ENCODE data around the gene SRPX2.

The SRPX2 gene

DNA sequence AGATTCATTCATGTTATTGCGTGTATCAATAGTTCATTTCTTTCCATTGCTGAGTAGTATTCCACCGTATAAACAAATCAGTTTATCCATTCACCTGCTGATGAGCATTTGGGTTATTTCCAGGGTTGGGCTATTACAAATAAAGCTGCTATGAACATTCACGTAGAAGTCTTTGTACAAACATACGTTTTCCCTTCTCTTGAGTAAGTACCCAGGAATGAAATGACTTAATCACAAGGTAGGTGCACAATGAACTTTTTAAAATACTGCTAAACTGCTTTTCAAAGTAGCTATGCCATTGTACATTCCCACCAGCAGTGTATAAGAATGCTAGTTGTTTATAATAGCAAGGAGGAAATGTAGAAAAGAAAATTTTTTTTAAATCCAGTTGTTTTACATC, 52.0 kb downstream of the SRPX2 start:
- no peak overlapping the region for H3K9ac ChIP-seq (ENCODE audit: low read length)
- no peaks in the 10 kb centered on the region for H3K79me2 ChIP-seq (ENCODE audit: low read length)
- no peak for DNase-seq
- no peaks in the 10 kb centered on the region for H3K27me3 ChIP-seq (replicated peaks; ENCODE audit: insufficient read depth, low read length)
- no peaks in the 10 kb centered on the region for H3K9me2 ChIP-seq (replicated peaks; ENCODE audit: insufficient read depth, low read length)
- no peak overlapping the region for H3K27ac ChIP-seq (ENCODE audit: low read length)
- TF ChIP-seq, protein P1, sequence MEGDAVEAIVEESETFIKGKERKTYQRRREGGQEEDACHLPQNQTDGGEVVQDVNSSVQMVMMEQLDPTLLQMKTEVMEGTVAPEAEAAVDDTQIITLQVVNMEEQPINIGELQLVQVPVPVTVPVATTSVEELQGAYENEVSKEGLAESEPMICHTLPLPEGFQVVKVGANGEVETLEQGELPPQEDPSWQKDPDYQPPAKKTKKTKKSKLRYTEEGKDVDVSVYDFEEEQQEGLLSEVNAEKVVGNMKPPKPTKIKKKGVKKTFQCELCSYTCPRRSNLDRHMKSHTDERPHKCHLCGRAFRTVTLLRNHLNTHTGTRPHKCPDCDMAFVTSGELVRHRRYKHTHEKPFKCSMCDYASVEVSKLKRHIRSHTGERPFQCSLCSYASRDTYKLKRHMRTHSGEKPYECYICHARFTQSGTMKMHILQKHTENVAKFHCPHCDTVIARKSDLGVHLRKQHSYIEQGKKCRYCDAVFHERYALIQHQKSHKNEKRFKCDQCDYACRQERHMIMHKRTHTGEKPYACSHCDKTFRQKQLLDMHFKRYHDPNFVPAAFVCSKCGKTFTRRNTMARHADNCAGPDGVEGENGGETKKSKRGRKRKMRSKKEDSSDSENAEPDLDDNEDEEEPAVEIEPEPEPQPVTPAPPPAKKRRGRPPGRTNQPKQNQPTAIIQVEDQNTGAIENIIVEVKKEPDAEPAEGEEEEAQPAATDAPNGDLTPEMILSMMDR (IDR thresholded peaks at IDR 0.05; ENCODE audit: low read length) = no peak
- TF ChIP-seq EZH2 (optimal IDR thresholded peaks at IDR 0.05; ENCODE audit: low read depth, low read length) = no peak
- no peak for TF ChIP-seq EZH2phosphoT487 (IDR thresholded peaks at IDR 0.05; ENCODE audit: low read length)
- no peak overlapping the region for H3K4me2 ChIP-seq (ENCODE audit: low read depth, low read length)
- no peaks in the 10 kb centered on the region for H3K9me3 ChIP-seq (replicated peaks; ENCODE audit: insufficient read depth, low read length)
- H3K4me1 ChIP-seq (ENCODE audit: low read length) = no peaks in the 10 kb centered on the region
- H2AFZ ChIP-seq (ENCODE audit: low read length) = no peak overlapping the region
- H3F3A ChIP-seq (ENCODE audit: insufficient read depth, low read length) = no peaks in the 10 kb centered on the region
- no peaks in the 10 kb centered on the region for H4K20me1 ChIP-seq (ENCODE audit: insufficient read depth, low read length)
- H3K36me3 ChIP-seq (replicated peaks; ENCODE audit: insufficient read depth, low read length) = no peaks in the 10 kb centered on the region
- H3K4me3 ChIP-seq (ENCODE audit: low read length) = no peak overlapping the region

DNA sequence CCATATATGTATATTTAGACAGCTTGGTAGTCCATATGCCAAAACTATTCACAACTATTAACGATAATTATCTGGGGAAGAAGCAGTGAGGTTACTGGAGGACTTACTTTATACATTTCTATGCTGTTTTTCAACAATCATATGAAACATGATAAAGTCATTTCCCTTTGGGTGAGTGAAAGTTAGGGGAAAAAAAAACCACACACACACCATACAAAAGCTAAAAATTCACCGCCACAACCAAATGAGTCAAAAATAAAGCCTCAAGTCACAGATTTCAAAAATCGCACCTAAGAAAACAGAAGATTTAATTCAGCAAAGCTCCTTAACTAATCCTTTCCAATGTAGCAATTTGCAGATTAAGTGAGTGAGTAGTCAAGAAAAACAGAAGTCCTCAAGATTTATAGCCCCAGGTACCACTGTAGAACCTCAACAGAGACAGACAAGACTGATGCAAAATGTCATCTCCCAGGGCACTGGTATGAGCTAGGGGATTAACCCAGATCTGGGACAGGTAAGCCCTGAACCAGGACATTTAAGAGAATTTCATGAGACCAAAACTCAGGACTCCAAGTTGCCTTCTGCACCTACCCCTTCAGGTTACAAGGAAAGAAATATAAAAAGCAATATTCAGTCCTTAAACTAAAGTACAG, 52.8 kb downstream of the SRPX2 start:
- TF ChIP-seq EZH2phosphoT487 (IDR thresholded peaks at IDR 0.05; ENCODE audit: low read length) (no peak), EZH2 (optimal IDR thresholded peaks at IDR 0.05; ENCODE audit: low read depth, low read length) (no peak)
- TF ChIP-seq, protein P1 (IDR thresholded peaks at IDR 0.05; ENCODE audit: low read length) = no peak
- Histone ChIP-seq H3K9me2 (replicated peaks; ENCODE audit: insufficient read depth, low read length) (no peaks in the 10 kb centered on the region), H3K9ac (ENCODE audit: low read length) (no peak overlapping the region), H3F3A (ENCODE audit: insufficient read depth, low read length) (no peaks in the 10 kb centered on the region), H4K20me1 (ENCODE audit: insufficient read depth, low read length) (no peaks in the 10 kb centered on the region), H3K27ac (ENCODE audit: low read length) (no peak overlapping the region), H3K9me3 (replicated peaks; ENCODE audit: insufficient read depth, low read length) (no peaks in the 10 kb centered on the region), H3K4me3 (ENCODE audit: low read length) (no peak overlapping the region), H3K36me3 (replicated peaks; ENCODE audit: insufficient read depth, low read length) (no peaks in the 10 kb centered on the region), H3K4me1 (ENCODE audit: low read length) (no peaks in the 10 kb centered on the region), H3K27me3 (replicated peaks; ENCODE audit: insufficient read depth, low read length) (no peaks in the 10 kb centered on the region), H3K4me2 (ENCODE audit: low read depth, low read length) (no peak overlapping the region), H3K79me2 (ENCODE audit: low read length) (no peaks in the 10 kb centered on the region), H2AFZ (ENCODE audit: low read length) (no peak overlapping the region)
- no peak for DNase-seq

DNA sequence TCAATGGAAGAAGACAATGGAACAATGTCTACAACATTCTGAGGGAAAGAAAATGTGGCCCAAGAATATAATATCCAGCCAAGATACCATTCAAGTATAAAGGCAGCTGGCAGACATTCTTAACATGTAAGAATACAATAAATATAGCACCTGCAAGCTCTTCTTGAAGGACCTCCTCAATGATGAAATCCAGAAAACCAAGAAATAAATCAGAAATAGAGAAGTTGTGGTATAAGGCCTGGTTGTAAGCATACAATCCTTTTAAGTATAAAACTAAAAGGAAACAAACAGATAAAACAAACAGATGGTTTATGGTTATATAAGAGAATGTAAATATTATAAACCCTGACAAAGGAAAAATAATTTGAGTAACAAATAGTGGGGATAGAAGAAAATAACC, 54.6 kb downstream of the SRPX2 start:
- Histone ChIP-seq H3K79me2 (ENCODE audit: low read length) (no peaks in the 10 kb centered on the region), H4K20me1 (ENCODE audit: insufficient read depth, low read length) (no peaks in the 10 kb centered on the region), H3F3A (ENCODE audit: insufficient read depth, low read length) (no peaks in the 10 kb centered on the region), H3K9me3 (replicated peaks; ENCODE audit: insufficient read depth, low read length) (no peaks in the 10 kb centered on the region), H3K4me1 (ENCODE audit: low read length) (no peaks in the 10 kb centered on the region), H3K4me2 (ENCODE audit: low read depth, low read length) (no peak overlapping the region), H3K27me3 (replicated peaks; ENCODE audit: insufficient read depth, low read length) (no peaks in the 10 kb centered on the region), H3K9ac (ENCODE audit: low read length) (no peak overlapping the region), H3K9me2 (replicated peaks; ENCODE audit: insufficient read depth, low read length) (no peaks in the 10 kb centered on the region), H3K4me3 (ENCODE audit: low read length) (no peak overlapping the region), H3K36me3 (replicated peaks; ENCODE audit: insufficient read depth, low read length) (no peaks in the 10 kb centered on the region), H3K27ac (ENCODE audit: low read length) (no peak overlapping the region), H2AFZ (ENCODE audit: low read length) (no peak overlapping the region)
- TF ChIP-seq, protein P1 (IDR thresholded peaks at IDR 0.05; ENCODE audit: low read length) = no peak
- TF ChIP-seq EZH2phosphoT487 (IDR thresholded peaks at IDR 0.05; ENCODE audit: low read length) (no peak), EZH2 (optimal IDR thresholded peaks at IDR 0.05; ENCODE audit: low read depth, low read length) (no peak)
- DNase-seq = no peak
